Inferior parietal cortex (tissue), 1 donor: ENCODE data around the gene EDEM2.
"Not testable (repeated sequence)": the region's sequence is repeated elsewhere in the genome, so short reads cannot be mapped to it uniquely, and the experiment has no call there.

Experiments
- DNase-seq: peaks from one replicate; pipeline ENCODE4 v3.0.0-alpha.2; 2016; ENCODE audit errors: extremely low spot score

The EDEM2 gene

DNA sequence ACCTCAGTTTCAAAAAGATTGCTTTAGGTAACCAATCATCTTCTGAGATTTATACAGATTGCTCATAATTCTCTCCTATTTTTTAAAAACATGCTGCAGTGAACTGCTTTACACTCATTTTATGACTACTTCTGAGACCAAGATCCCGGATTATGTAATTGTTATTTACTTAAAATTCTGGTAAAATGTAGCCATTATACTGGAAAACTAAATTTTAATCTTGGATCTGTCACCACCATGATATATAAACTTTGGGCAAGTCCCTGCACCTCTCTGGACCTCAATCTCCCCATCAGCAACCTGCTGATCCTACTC is 24.3 kb upstream of the EDEM2 start:
- no peak for DNase-seq

DNA sequence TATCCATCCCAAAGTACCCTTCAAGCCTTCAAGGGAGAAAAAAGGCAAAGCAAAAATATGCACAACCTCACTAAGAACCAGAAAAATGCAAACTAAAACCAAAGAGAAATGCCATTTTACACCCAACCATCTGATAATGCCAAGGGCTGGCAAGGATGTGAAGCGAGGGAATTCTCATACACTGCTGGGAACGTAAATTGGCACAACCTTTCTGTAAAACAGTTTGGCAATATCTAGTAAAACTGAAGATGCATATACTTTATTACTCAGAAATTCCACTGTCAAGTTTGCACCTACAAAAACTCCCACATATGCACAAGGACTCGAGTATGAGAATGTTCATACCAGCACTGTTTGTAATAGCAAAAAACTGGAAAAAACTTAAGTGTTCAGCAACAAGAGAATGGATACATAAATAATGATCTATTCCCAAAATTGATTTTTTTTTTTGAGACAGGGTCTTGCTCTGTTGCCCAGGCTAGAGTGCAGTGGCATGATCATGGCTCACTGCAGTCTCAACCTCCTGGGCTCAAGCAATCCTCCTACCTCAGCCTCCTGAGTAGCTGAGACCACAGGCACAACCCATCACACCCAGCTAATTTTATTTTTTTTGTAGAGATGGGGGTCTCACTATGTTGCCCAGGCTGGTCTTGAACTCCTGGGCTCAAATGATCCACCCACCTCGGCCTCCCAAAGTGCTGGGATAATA is 21.7 kb upstream of the EDEM2 start:
- not testable (repeated sequence) for DNase-seq

DNA sequence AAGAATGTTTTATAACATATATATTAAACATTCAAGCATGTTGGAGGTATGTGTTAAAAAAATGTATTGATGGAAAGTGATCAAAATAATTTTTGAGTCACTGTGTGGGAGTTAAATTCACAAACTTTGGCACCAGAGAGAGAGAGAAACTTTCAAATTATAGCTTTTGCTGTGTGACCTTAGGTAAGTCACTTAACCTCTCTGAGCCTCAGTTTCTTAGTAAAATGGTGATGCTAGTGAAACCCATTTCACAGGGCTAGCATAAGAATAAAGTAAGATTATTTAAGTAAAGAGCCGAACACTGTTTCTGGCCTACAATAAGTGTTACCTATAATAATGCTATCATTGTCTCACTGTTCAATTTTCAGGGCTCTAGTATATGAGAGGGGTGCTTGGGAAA is 20.7 kb upstream of the EDEM2 start:
- DNase-seq: no peak

DNA sequence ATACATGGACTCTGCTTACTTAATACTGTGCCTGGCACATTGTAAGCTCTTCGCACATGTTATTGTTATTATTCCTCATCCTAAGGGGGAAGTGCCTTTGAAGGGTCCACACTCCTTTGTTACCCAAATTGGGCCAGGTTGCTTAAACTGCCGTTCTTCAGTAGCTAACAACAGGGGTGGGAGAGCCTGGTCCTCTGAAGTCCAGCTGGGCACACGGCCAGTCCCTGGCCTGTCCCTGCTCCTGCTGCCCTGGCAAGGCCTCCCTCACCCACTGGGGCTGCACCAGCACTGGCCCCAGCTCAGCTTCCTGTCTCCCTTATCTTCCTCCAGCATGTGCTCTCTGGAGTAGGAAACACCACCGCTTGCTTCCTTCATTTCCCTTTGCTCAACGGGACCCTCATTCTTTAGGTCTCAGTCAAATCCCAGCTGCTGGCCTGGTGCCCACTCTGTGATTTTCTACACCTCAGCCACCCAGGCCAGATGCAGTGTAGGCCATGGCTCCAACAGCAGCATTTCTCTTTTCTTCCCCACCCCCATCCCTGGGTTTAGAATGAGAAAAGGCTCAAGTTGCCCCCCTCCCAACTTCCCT is 19.2 kb upstream of the EDEM2 start:
- no peak for DNase-seq

DNA sequence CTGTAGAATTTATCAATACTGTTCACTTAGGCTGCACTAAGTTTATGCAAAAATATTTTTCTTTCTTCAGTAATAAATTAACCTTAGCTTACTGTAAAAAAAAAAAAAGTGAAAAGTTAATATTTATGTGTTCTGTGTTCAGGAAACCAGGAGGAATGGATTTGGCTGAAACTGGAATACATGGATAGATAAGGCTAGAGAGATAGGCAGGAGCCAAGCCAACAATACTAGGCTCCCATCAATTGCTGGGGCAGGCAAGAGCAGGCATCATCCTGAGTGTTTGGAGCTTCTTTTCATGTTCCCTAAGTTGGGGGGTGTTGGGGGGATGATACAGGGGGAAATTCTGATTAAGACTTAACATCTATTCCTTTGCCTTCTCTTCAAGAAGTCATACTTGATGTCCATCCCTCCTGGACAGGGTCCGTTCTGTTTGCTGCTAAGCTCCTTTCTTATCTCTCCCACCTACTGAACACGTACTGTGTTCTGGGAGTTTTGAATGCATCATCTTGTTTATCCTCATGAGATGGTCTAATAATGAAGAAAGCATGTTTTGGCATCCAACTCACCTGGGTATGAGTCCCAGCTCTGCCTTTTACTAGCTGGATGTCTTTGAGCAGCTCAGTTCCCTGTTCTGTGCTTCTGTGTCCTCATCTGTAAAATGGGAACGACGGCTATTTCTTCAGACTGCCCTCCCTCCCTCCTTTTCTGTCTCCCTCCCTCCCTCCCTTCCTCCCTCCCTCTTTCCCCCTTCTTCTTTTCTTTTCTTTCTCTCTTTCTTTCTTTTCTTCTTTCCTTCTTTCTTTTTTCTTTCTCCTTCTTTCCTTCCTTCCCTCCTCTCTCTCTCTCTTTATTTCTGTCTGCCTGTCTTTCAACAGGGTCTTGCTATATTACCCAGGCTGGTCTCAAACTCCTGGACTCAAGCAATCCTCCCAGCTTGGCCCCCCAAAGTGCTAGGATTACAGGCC is 18.4 kb upstream of the EDEM2 start:
- DNase-seq: no peak

DNA sequence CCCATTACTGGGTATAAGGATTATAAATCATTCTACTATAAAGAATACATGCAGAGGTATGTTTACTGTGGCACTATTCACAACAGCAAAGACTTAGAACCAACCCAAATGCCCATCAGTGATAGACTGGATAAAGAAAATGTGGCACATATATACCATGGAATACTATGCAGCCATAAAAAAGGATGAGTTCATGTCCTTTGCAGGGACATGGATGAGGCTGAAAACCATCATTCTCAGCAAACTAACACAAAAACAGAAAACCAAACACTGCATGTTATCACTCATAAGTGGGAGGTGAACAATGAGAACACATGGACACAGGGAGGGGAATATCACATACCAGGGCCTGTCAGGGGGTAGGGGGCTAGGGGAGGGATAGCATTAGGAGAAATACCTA is 17.4 kb upstream of the EDEM2 start:
- not testable (repeated sequence) for DNase-seq

DNA sequence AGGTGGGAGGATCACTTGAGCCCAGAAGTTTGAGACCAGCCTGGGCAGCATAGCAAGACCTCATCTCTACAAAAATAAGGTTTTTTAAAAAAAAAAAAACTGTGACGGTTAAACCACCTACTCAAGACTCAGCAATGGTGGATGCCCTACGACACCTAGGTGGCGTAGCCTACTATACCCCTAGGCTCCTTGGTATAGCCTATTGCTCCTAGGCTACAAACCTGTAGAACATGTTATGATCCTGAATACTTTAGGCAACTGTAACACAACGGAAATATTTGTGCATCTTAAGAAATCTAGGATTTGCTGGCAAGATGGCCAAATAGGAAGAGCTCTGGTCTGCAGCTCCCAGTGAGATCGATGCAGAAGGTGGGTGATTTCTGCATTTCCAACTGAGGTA is 13.2 kb upstream of the EDEM2 start:
- not testable (repeated sequence) for DNase-seq

DNA sequence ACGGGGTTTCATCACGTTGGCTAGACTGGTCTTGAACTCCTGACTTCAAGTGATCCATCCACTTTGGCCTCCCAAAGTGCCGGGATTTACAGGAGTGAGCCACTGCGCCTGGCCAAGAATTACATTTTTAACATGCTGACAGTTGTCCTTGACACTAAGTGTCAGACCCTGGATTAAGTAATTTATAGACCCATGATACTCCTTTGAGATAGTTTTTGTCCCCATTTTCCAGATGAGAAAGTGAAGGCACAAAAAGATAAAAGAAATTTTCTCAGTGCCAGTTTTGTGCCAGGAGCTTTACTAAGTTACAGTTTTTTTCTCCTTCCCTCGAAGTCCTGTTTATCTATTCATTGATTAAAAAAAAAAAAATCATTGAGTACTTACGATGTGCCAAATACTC is 9.8 kb upstream of the EDEM2 start:
- no peak for DNase-seq

DNA sequence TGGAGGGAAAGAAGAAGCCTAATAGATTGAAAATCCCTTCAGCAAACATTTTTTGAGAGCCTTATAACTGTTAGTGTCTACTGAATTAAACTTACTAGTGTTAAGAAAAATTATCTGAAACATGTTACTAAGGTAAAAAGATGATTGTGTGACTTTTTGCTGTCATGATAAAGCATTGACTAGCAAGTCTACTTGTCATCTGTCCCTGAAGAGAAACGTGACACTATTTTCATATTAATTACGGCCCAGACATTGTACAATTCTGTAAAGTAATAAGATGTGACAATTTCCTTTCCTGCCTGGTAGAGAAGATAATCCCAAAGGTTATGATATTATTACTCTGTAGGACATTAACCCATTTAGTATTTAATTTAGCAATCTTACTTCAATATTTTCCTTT is 8.8 kb upstream of the EDEM2 start:
- no peak for DNase-seq

DNA sequence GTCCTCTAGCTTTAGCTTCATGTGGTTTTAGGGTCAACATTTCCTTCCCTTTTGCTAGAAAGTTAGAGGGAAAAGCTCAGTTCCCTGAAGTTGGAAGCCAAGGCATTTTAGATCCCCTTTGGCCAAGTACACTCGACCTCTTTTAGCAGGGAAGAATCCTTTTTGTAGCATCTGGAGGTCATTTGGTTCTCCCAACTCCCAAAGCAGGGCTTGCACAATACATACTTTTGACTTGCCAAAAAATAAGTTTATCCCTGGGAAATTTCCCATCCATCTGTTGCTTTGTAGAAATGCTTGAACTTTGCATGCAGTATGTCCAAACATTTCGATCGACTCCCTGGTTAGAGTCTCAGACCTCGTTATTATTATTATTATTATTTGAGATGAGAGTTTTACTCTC is 4.6 kb upstream of the EDEM2 start:
- DNase-seq: no peak

DNA sequence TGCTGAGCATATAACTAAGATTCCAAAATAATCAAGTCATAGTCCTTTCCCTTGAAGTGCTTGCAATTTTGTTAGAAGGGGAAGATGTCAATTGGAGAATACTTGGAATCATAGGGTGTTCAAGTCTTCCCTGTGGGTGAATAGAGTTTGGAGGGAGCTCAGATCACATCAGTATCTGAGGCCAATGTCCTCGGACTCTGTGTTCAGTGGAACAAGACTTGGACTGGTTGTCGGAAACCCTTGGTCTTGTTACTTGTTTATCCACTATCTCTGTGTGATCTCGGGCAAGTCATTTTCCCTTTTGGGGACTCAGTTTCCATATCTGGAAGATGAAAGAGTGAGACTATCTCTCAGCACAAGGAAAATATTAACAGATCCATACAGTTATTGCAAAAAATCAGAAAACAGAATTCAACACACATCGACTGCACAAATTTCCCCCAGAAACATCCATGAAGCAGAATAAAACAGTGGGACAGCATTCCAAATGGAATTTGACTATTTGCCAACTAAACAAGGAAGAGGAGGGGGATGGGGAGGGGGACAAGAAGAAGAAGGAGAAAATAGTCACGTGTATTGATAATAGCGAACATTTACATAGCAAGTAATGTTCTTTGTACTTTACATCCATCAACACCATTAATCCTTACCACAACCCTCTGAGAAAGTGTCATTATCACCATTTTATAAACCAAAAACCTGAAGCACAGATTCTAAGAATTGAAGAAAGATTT is 3.9 kb upstream of the EDEM2 start:
- no peak for DNase-seq

DNA sequence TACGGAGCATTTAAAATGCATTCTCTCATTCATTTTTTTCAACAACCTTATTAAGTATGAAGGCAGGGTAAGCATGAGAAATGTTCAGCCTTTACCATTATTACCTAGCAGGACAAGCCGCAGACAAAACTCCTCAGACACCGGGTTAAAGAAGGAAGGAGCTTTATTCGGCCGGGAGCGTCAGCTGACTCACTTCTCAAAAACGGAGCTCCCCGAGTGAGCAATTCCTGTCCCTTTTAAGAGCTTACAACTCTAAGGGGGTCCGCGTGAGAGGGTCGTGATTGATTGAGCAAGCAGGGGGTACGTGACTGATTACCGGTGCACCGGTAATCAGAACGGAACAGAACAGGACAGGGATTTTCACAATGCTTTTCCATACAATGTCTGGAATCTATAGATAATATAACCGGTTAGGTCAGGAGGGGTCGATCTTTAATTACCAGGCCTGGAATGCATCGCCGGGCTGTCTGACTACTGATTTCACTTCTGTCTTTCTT is 487 bp upstream of the EDEM2 start:
- DNase-seq: not testable (repeated sequence)

DNA sequence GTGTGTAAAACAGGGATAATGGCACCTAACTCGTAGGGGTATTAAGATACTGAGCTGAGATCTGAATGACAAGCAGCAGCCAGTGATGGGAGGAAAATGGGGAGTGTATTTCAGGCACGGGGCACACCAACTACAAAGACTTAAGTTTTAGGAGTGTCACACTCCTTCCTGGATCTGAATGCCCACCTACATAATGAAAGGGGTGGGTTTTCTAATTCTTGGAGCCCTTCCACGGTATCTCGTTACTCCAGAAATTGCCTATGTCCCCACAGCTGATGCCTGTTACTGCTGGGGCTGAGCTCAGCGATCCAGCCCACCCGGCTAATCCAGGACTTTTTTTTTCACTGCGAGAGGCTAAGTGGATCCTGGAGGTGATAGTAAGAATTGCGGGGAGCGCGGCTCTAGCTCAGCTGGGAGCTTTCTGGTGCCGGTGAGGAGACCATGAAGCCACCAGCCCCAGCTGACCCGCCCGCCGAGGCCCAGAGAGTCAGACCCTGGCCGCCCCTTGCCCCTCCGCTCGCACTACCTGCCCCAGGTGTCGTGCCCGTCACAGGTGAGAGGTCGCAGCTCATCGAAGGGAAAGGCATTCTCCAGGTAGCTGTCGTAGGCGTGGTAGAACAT is 727 bp downstream of the EDEM2 start:
- DNase-seq: no peak

DNA sequence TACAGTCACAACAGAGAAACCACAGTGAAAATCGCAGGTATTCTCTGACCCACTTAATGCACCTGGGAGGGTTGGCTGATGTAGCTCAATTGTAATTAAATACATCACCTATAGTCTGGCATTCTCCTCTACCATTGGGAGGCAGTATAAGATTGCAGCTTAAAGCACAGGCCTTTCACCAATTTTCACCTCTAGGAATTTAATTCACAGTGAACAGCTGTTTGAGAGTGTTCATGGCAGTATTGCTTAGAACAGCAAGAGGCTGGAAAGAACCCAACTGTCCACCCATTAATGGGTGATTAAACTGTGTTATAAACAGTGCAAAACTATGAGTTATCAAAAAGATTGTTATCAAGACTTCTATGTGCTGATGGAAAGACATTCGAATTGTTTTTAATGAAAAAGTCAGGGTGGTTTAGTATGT is 2.0 kb downstream of the EDEM2 start:
- peak; percentile 53 for DNase-seq

DNA sequence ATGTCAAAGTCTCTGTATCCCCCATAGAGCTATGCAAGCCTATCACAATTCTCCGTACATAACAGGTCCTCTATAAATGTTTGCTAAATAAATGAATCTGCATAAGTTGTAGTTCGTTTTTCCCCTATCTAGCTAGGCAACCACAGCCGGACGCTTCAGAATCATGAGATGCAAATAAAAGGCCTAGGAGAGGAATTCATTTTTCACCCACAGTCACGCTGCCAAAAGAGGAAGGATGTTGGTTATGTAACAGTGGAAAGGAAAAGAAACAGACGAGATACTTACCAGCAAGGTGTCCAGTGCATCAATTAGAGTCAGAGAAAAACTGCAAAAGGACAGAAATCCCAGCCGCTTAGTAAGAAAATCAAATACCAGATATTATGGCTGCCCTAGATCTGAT is 2.4 kb downstream of the EDEM2 start:
- DNase-seq: peak; percentile 13

DNA sequence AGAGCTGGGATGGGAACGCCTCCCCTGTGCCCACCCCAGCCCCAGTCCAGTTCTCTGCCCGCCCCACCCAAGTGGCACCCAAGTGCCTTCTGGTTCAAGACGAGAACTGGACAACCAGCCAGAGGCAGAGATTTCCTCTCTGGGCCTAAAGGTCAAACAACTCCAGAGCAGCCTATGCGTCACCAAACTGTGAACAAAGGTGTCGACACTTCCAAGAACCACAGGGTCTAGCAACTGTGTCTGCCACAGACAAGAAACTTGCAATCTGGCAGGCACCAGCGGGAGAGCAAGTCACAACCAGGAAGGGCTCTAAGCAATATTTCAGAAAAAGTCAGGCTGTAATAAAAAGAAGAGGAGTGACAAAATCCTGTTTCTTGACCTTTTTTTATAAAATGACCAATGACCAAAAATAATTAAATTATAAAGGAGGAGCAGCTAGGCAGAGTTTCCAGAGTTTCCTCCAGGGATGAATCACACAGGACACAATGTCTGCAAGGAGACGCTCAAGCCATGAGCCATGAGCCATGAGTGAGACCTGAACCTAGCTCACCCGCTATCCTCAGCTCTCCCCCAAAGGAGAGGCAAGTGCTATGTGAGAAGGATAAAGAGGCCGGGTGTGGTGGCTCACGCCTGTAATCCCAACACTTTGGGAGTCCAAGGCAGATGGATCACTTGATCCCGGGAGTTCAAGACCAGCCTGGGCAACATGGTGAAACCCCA is 11.1 kb downstream of the EDEM2 start:
- no peak for DNase-seq

DNA sequence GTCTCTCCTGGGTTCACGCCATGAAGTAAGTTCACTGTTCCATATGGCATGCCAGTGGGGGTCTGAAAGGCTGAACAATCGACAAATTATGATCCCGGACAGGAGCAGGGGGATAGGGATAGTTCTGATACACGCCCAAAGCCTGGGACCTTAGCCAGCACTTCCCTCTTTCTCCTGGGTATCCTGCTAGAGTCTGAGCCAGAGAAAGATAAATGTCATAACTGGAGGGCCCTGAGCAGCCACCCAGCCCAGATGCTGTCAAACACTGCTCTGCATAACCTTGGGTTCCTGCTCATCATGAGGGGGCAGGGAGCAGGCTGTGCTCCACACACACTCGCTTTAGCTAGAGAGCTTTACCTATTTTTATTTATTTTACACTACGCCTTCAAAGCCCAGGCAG is 12.3 kb downstream of the EDEM2 start:
- DNase-seq: no peak

DNA sequence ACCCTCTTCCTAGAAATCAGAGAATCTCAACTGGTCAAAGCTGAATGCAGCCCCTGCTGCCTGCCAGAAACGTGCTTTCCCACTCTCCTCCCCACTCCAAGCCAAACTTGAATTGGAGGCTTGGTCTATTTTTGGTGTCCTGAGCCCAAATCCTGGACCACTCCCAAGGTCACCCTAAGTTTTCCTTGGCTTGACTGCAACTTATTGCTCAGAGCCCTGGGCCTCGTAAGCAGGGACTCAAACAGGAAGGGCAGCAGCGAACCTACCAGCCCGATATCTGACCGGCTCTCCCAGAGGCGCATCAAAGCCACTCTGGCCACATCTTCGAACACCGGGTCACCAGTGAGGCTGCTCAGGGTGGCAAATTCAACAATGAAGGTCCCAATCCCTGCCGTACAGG is 12.7 kb downstream of the EDEM2 start:
- DNase-seq: no peak

DNA sequence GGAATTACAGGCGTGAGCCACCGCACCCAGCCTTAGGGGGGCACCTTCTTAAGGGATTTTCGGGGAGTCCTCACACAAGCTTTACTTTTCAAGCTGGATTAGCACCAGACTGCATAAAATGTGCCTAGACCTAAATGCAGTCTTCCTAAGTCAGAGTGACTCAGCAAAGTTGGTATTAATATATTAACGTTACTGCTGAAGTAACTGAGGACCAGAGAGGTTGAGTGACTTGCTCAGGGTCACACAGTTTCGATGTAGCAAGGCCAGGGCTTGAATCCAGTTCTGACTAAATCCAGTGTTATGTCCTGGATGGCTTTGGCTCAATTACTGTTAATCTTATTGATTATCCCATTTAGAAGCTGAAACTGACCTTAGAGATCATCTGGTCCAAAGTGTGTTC is 13.4 kb downstream of the EDEM2 start:
- DNase-seq: no peak

DNA sequence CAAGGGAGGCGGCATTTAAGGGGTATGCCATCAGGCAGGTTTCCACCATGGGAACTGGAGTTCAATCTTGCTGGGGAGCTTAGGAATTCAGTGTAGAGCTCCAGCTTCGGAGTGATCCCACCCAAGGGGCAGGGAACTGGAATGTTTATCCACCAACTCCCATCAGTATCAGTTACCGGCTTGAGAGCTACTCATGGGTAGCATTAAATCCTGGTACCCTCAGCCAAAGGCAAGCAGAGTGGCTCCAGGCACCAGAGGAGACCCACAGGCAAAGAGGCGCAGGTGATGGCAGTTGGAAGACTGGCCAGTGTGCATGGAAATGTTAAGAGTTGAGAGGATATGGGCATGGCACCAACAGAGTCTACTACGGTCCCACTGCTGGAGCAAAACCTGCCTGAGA is 14.1 kb downstream of the EDEM2 start:
- DNase-seq: no peak

DNA sequence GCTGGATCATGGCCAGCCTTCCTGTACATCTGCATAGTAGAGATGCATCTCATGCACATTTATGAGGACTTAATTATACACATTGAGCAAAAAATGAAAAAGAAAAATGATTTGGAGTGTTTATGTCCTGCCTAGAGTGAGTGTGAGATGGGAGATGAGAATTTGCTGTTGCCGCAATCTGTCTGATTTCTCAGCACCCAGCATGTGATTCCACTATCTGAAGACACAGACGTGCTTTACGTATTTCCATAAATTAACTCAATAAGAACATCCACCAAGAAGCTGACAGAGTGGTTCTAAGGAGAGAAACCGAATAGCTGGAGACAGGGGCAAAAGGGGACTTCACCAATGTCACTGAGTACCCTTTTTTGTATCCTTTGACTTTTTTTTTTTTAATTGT is 15.2 kb downstream of the EDEM2 start:
- DNase-seq: no peak
